ENCODE measurements around the gene NEAT1.

GRCh38 chr11:65438257-65439151 lies 15.9 kb downstream of the NEAT1 start:
- no peak for TF ChIP-seq EZH2 (IDR thresholded peaks at IDR 0.05; ENCODE audit: insufficient read depth, poor library complexity, severe bottlenecking)
- TF ChIP-seq EZH2phosphoT487 (IDR thresholded peaks at IDR 0.05; ENCODE audit: insufficient read depth, low read depth), result no peak
